Tibial nerve (tissue), 3 donors: ENCODE data around the gene PREP.

ENCODE experiments used
- POLR2A ChIP-seq, 2 donors: fragments of 450-650 bp; IDR thresholded peaks; one replicate each; pipeline ENCODE4 v1.6.1; 2017; ENCODE audit warnings: antibody characterized with exemption in 2 of 2, mild to moderate bottlenecking in 2 of 2, moderate library complexity in 2 of 2
- TF ChIP-seq, protein P1 (sequence below), 5 experiments: fragments of 200-600 bp in 3 of 5; fragments of 450-650 bp in 2 of 5; sonication (generic) in 3 of 5; IDR thresholded peaks; one replicate each; pipeline ENCODE4 v1.5.1; 2016 to 2019; ENCODE audit warnings: antibody characterized with exemption in 5 of 5, mild to moderate bottlenecking in 3 of 5, moderate library complexity in 2 of 5

DNA sequence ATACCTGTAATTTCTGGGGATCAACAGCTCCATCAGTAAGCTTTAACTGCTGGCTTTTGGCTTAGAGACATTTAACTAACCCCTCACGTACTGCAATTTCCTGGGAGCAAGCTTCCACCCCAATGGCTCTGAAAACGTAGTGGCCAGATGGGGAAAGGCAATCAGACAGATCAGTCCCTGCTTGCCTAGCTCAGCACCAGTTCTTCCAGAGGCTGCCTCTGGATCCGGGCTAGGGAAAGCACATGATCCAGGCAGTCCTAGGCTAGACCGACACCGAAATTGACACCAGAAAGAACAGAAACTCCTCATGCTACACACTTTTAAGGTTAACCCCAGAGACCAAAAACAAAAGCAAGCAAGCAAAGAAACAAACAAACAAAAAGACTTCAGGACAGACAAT, 13.3 kb downstream of the PREP start:
- TF ChIP-seq, protein P1, sequence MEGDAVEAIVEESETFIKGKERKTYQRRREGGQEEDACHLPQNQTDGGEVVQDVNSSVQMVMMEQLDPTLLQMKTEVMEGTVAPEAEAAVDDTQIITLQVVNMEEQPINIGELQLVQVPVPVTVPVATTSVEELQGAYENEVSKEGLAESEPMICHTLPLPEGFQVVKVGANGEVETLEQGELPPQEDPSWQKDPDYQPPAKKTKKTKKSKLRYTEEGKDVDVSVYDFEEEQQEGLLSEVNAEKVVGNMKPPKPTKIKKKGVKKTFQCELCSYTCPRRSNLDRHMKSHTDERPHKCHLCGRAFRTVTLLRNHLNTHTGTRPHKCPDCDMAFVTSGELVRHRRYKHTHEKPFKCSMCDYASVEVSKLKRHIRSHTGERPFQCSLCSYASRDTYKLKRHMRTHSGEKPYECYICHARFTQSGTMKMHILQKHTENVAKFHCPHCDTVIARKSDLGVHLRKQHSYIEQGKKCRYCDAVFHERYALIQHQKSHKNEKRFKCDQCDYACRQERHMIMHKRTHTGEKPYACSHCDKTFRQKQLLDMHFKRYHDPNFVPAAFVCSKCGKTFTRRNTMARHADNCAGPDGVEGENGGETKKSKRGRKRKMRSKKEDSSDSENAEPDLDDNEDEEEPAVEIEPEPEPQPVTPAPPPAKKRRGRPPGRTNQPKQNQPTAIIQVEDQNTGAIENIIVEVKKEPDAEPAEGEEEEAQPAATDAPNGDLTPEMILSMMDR (IDR thresholded peaks at IDR 0.05), result no peak
- TF ChIP-seq POLR2A (IDR thresholded peaks at IDR 0.05), result no peak
